SK-N-SH treated with all-trans-retinoic acid at 6 μM for 48 hours (cell line): ENCODE measurements around the gene HS6ST2.

ENCODE experiments used
- ATAC-seq: fragments of 200-7000 bp; cut with Tn5 transposase; 3 replicates; pipeline ENCODE4 v1.9.1; 2020; ENCODE audit warnings: mild to moderate bottlenecking, moderate library complexity
- ARNTL ChIP-seq: fragments of 450-650 bp; formaldehyde crosslinking; IDR thresholded peaks from 2 replicates; pipeline ENCODE4 v1.5.0; 2020; ENCODE audit warnings: low read depth, mild to moderate bottlenecking, moderate library complexity, borderline replicate concordance
- BACH2 ChIP-seq: fragments of 250-450 bp; sonication (Bioruptor Pico); IDR thresholded peaks from 2 replicates; pipeline ENCODE4 v1.9.0; 2021; ENCODE audit warnings: mild to moderate bottlenecking, borderline replicate concordance
- CREB5 ChIP-seq: fragments of 250-450 bp; sonication (Bioruptor Pico); IDR thresholded peaks from 2 replicates; pipeline ENCODE4 v1.5.1; 2020; ENCODE audit warnings: low read depth, mild to moderate bottlenecking, moderate library complexity
- CSDC2 ChIP-seq: fragments of 250-450 bp; sonication (Bioruptor Pico); IDR thresholded peaks from 2 replicates; pipeline ENCODE4 v1.5.0; 2020; ENCODE audit warnings: mild to moderate bottlenecking, moderate library complexity
- ESRRG ChIP-seq: fragments of 250-450 bp; sonication (Bioruptor Pico); IDR thresholded peaks from 2 replicates; pipeline ENCODE4 v1.6.1; 2021; ENCODE audit warnings: mild to moderate bottlenecking
- GLIS3 ChIP-seq: fragments of 250-450 bp; sonication (Bioruptor Pico); IDR thresholded peaks from 2 replicates; pipeline ENCODE4 v1.5.0; 2020; ENCODE audit warnings: mild to moderate bottlenecking, moderate library complexity
- ISL1 ChIP-seq: fragments of 250-450 bp; sonication (Bioruptor Pico); IDR thresholded peaks from 2 replicates; pipeline ENCODE4 v2.1.2; 2022; ENCODE audit warnings: mild to moderate bottlenecking, moderate library complexity
- OSR1 ChIP-seq: fragments of 250-450 bp; sonication (Bioruptor Pico); IDR thresholded peaks from 2 replicates; pipeline ENCODE4 v1.8.0; 2022; ENCODE audit warnings: moderate library complexity, mild to moderate bottlenecking, inconsistent platforms
- PATZ1 ChIP-seq: fragments of 250-450 bp; sonication (Bioruptor Pico); IDR thresholded peaks from 2 replicates; pipeline ENCODE4 v1.8.0; 2020; ENCODE audit warnings: mild to moderate bottlenecking, moderate library complexity, borderline replicate concordance
- POU6F1 ChIP-seq: fragments of 250-450 bp; sonication (Bioruptor Pico); IDR thresholded peaks from 2 replicates; pipeline ENCODE4 v1.8.0; 2021; ENCODE audit warnings: low read depth, mild to moderate bottlenecking, moderate library complexity, borderline replicate concordance
- PPARA ChIP-seq: fragments of 250-450 bp; sonication (Bioruptor Pico); IDR thresholded peaks from 2 replicates; pipeline ENCODE4 v1.5.0; 2020; ENCODE audit warnings: mild to moderate bottlenecking, borderline replicate concordance
- RARB ChIP-seq: fragments of 250-450 bp; sonication (Bioruptor Pico); IDR thresholded peaks from 2 replicates; pipeline ENCODE4 v1.8.0; 2021; ENCODE audit warnings: mild to moderate bottlenecking, moderate library complexity
- SNAI2 ChIP-seq: fragments of 250-450 bp; sonication (Bioruptor Pico); IDR thresholded peaks from 2 replicates; pipeline ENCODE4 v1.5.0; 2020; ENCODE audit warnings: mild to moderate bottlenecking, moderate library complexity
- TCF4 ChIP-seq: fragments of 250-450 bp; sonication (Bioruptor Pico); IDR thresholded peaks from 2 replicates; pipeline ENCODE4 v1.8.0; 2021; ENCODE audit warnings: mild to moderate bottlenecking, moderate library complexity, borderline replicate concordance
- TOX ChIP-seq: fragments of 250-450 bp; sonication (Bioruptor Pico); IDR thresholded peaks from 2 replicates; pipeline ENCODE4 v1.8.0; 2021; ENCODE audit warnings: mild to moderate bottlenecking, moderate library complexity, borderline replicate concordance
- TSHZ2 ChIP-seq: fragments of 250-450 bp; sonication (Bioruptor Pico); IDR thresholded peaks from 2 replicates; pipeline ENCODE4 v1.5.0; 2020; ENCODE audit warnings: mild to moderate bottlenecking, moderate library complexity
- ZFP30 ChIP-seq: fragments of 450-650 bp; formaldehyde crosslinking; IDR thresholded peaks from 2 replicates; pipeline ENCODE4 v1.5.0; 2022; ENCODE audit warnings: mild to moderate bottlenecking, moderate library complexity
- ZNF565 ChIP-seq: fragments of 450-650 bp; formaldehyde crosslinking; conservative IDR thresholded peaks from 2 replicates; pipeline ENCODE4 v1.5.0; 2020; ENCODE audit warnings: low read depth, mild to moderate bottlenecking, moderate library complexity
- ZNF70 ChIP-seq: fragments of 450-650 bp; formaldehyde crosslinking; IDR thresholded peaks from 2 replicates; pipeline ENCODE4 v1.5.0; 2020; ENCODE audit warnings: mild to moderate bottlenecking, moderate library complexity
- ZNF8 ChIP-seq: fragments of 450-650 bp; formaldehyde crosslinking; IDR thresholded peaks from 2 replicates; pipeline ENCODE4 v1.5.0; 2020; ENCODE audit warnings: mild to moderate bottlenecking, moderate library complexity

Gene HS6ST2

GRCh38 chrX:132809581-132809980 is 148.8 kb downstream of the HS6ST2 start:
- no peak for ATAC-seq
- no peak for TF ChIP-seq PPARA (CRISPR knock-in tag)
- no peak for TF ChIP-seq CSDC2
- TF ChIP-seq ZFP30 (CRISPR knock-in tag) = no peak
- TF ChIP-seq CREB5 = no peak
- TF ChIP-seq ZNF8 (CRISPR knock-in tag) = no peak
- no peak for TF ChIP-seq ISL1 (CRISPR knock-in tag)

DNA sequence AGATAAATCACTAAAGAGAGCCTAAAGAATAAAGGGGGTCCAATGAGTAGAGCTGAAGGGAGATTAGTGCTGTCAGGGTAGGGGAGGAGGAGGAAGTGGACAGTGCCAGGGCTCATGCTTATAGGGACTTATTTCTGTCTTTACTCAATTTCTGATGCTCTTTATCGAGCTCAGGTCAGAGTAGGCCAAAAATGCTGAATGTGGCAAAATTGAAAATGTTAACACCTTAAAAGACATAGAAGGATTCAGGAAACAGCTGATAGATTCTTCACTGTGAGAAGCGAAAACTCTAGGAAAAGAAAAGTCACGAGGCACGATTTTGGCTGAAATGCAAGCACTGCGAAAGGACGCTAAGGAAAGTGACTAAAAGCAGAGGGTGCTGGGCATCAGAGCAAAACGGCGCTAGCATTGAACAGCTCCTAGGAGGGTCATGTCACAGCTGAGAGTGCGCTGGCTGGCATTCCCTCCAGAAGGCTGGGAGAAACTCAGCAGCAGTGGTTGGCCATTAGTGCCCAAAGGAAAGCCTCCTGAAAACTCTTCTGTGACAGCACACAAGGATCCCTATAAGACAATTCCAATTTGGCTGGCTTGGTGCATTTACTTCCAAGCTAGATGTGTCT is 150.9 kb downstream of the HS6ST2 start:
- ATAC-seq = no peak
- TF ChIP-seq POU6F1 (CRISPR knock-in tag) (no peak), ZFP30 (CRISPR knock-in tag) (no peak), SNAI2 (CRISPR knock-in tag) (no peak), ARNTL (CRISPR knock-in tag) (no peak), PATZ1 (no peak), TOX (no peak), RARB (no peak), CREB5 (no peak), ZNF565 (CRISPR knock-in tag) (no peak), ZNF8 (CRISPR knock-in tag) (no peak), ESRRG (CRISPR knock-in tag) (no peak), TSHZ2 (CRISPR knock-in tag) (no peak), ISL1 (CRISPR knock-in tag) (no peak), CSDC2 (no peak), ZNF70 (CRISPR knock-in tag) (no peak), TCF4 (CRISPR knock-in tag) (no peak)
- TF ChIP-seq, all 23 proteins: peak for 0

- no peak for ATAC-seq
- TF ChIP-seq BACH2 (CRISPR knock-in tag) = no peak
These were observed 156.4 kb downstream of the HS6ST2 start for GRCh38 chrX:132802033-132802432.

GRCh38 chrX:132795181-132795580 is 163.2 kb downstream of the HS6ST2 start:
- no peak for TF ChIP-seq ISL1 (CRISPR knock-in tag)
- TF ChIP-seq ZNF8 (CRISPR knock-in tag) = no peak
- TF ChIP-seq, all 23 proteins: peak for 0
- no peak for ATAC-seq

- no peak for TF ChIP-seq POU6F1 (CRISPR knock-in tag)
- TF ChIP-seq OSR1 = no peak
- TF ChIP-seq GLIS3 (CRISPR knock-in tag) = no peak
- no peak for TF ChIP-seq RARB
- TF ChIP-seq TCF4 (CRISPR knock-in tag) = no peak
- TF ChIP-seq PATZ1 = no peak
- TF ChIP-seq ISL1 (CRISPR knock-in tag) = no peak
- no peak for ATAC-seq
These were observed 166.7 kb downstream of the HS6ST2 start for GRCh38 chrX:132791714-132792113.
